Pancreas (tissue), 10 donors: Measurements from ENCODE around the gene MGMT. TPM values are rescaled to one million over a fixed set of nuclear protein-coding genes. Genes with fewer than 3 reads are reported as not detected.

Experiments
- ATAC-seq, 4 donors: fragments of 200-7000 bp; cut with Tn5 transposase; one replicate each; pipeline versions ENCODE4 v1.8.0 to v1.9.1; 2020; ENCODE audit warnings: mild to moderate bottlenecking in 4 of 4, moderate library complexity in 4 of 4
- DNase-seq, 6 donors: peaks; one replicate each; pipeline ENCODE4 v3.0.0-alpha.2; 2020
- FAIRE-seq: peaks from 2 replicates; lab custom pipeline; 2012; peaks lifted over from hg19 to GRCh38; lab: Jason Lieb, UNC
- H3K27ac ChIP-seq, 4 donors: fragments of 200-600 bp; sonication (generic); 1 replicate in 3 of 4; 2 replicates in 1 of 4; pipeline versions ENCODE4 v1.5.0 to v1.8.0; 2020
- H3K27me3 ChIP-seq, 4 donors: fragments of 200-600 bp; one replicate each; pipeline ENCODE4 v1.8.0; 2021
- H3K36me3 ChIP-seq, 3 donors: fragments of 200-600 bp; sonication (generic) in 1 of 3; one replicate each; pipeline versions ENCODE4 v1.5.0 to v1.8.0; 2020 to 2021
- H3K4me1 ChIP-seq, 3 donors: fragments of 200-600 bp; one replicate each; pipeline ENCODE4 v1.8.0; 2021
- H3K4me3 ChIP-seq, 4 donors: fragments of 200-600 bp; sonication (generic) in 2 of 4; one replicate each; pipeline versions ENCODE4 v1.5.0 to v1.8.0; 2020 to 2021
- H3K9me3 ChIP-seq, 4 donors: fragments of 200-600 bp; one replicate each; pipeline ENCODE4 v1.8.0; 2021
- CTCF ChIP-seq, 4 donors: fragments of 200-600 bp; sonication (generic) in 3 of 4; IDR thresholded peaks; one replicate each; pipeline versions ENCODE4 v1.5.0 to v1.8.0; 2021; ENCODE audit warnings: antibody characterized with exemption in 4 of 4
- WGBS, 2 donors: extraction: QIAGEN DNeasy Blood & Tissue Kit; methylation state at CpG; one replicate each; pipeline ENCODE4 v1.1.7; 2013; 5-methylcytosine and 5-hydroxymethylcytosine counted together
- intact Hi-C, 3 donors: fragments of 100-400 bp; cut with DNase I; formaldehyde crosslinking; loops; one replicate each; pipeline versions ENCODE4 v1.11.1 to v1.14.2; 2022
- polyA plus RNA-seq, 2 donors: library from polyadenylated mRNA; stranded (reverse); fragments of 200-250 nt; gene quantifications; one replicate each; pipeline ENCODE4 v1.2.3, GENCODE V29; 2013
- total RNA-seq, 6 donors: library from RNA; stranded (reverse); fragmentation: NEBNext Ultra II Directional in 4 of 6; extraction: Animal tissue kit (Norgen Biotek cat#: 25700) in 4 of 6; gene quantifications; one replicate each; pipeline versions ENCODE4 v1.2.1 to v1.2.4, GENCODE V29; 2021 to 2023
- donor health status: healthy with polysubstance abuse.
- donor health status: DM: no; HTN: no; CAD: no; lungs with moderate emphysema.
- donor health status: DM: no; HTN: no; CAD: no.
- donor health status: control.
- donor health status: control.
- donor health status: Bipolar disorder and iron deficiency.
- donor health status: DM: yes; HTN: yes; CAD: no.
- donor health status: DM: no; HTN: no; CAD: no.
- donor health status: DM: no; HTN: no; CAD: no.
- donor health status: DM: yes; HTN: yes; CAD: no.

MGMT gene
- total and polyA plus RNA-seq, 8 donors, result 9.1 to 18.6 (median 12.0) TPM

- no peak for ATAC-seq
- no peak for TF ChIP-seq CTCF (IDR thresholded peaks at IDR 0.05)
- Histone ChIP-seq H3K4me3 (no peak overlapping the region), H3K36me3 (no peaks in the 10 kb centered on the region), H3K9me3 (no peaks in the 10 kb centered on the region), H3K4me1 (no peaks in the 10 kb centered on the region), H3K27me3 (no peaks in the 10 kb centered on the region), H3K27ac (no peak overlapping the region)
- FAIRE-seq, result no peak
- intact Hi-C loops, result no loop called here
- WGBS, 2 donors, result 92 to 96% methylated on average over 2 of the region's 2 CpGs
- no peak for DNase-seq
Measured at GRCh38 chr10:129538236-129538635, 71.2 kb downstream of the MGMT start.

GRCh38 chr10:129541200-129541599, 74.2 kb downstream of the MGMT start:
- FAIRE-seq (no peak), ATAC-seq (no peak)
- 81 to 82% methylated on average over 9 of the region's 9 CpGs for WGBS, 2 donors

GRCh38 chr10:129541748-129542487, 74.9 kb downstream of the MGMT start:
- ATAC-seq (no peak), FAIRE-seq (no peak), DNase-seq (no peak)
- no peaks in the 10 kb centered on the region for H3K9me3 ChIP-seq
- 96% methylated on average over 21 of the region's 21 CpGs for WGBS, 2 donors
- no peaks in the 10 kb centered on the region for H3K27me3 ChIP-seq
- H3K27ac ChIP-seq, result no peak overlapping the region
- no peak for TF ChIP-seq CTCF (IDR thresholded peaks at IDR 0.05)
- H3K36me3 ChIP-seq, result no peaks in the 10 kb centered on the region
- H3K4me1 ChIP-seq, result no peaks in the 10 kb centered on the region
- H3K4me3 ChIP-seq, result no peak overlapping the region
- intact Hi-C loops, result no loop called here

More at GRCh38 chr10:129541200-129541599, 74.2 kb downstream of the MGMT start:
- intact Hi-C loops, result no loop called here
- Histone ChIP-seq H3K36me3 (no peaks in the 10 kb centered on the region), H3K4me1 (no peaks in the 10 kb centered on the region), H3K27me3 (no peaks in the 10 kb centered on the region), H3K9me3 (no peaks in the 10 kb centered on the region), H3K27ac (no peak overlapping the region), H3K4me3 (no peak overlapping the region)
- no peak for DNase-seq
- no peak for TF ChIP-seq CTCF (IDR thresholded peaks at IDR 0.05)

GRCh38 chr10:129542589-129542988, 75.5 kb downstream of the MGMT start:
- no peak for TF ChIP-seq CTCF (IDR thresholded peaks at IDR 0.05)
- ATAC-seq (no peak), FAIRE-seq (no peak), DNase-seq (no peak)
- WGBS, 2 donors, result 93 to 97% methylated on average over 10 of the region's 10 CpGs
- no peaks in the 10 kb centered on the region for H3K9me3 ChIP-seq
- no peaks in the 10 kb centered on the region for H3K27me3 ChIP-seq
- intact Hi-C loops, result no loop called here
- H3K36me3 ChIP-seq, result no peaks in the 10 kb centered on the region
- H3K4me1 ChIP-seq, result no peaks in the 10 kb centered on the region
- H3K4me3 ChIP-seq, result no peak overlapping the region
- H3K27ac ChIP-seq, result no peak overlapping the region
